ENCODE data around the gene RAB6B. TPM values are rescaled to one million over a fixed set of nuclear protein-coding genes. Genes with fewer than 3 reads are reported as not detected.

Gene RAB6B
- total RNA-seq, 1 experiment from 2014 or later: 0.86 TPM

DNA sequence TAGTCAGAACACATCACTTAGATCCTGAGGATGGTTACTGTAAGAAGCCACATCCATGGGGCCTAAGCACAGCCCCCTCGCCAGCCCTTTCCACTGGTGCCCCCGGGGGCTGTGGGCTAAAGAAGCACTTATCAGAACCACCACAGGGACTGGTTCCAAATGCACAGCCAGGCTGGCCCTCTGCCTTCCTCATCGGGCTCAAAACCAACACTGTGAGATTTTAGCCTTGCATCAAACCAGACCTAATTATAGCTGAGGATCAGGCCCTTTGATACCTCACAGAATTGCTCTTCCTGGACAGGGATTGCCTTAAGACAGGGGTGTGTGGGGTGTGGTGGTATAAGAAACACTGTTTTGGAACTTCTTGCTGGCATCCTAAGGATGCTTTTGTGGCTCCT is 66.4 kb downstream of the RAB6B start:
- no peaks in the 10 kb centered on the region for H3K4me1 ChIP-seq (ENCODE audit: insufficient read depth, low read length, poor library complexity, severe bottlenecking)
- no peak overlapping the region for H3K27ac ChIP-seq (ENCODE audit: low read depth, low read length, poor library complexity, severe bottlenecking)
- H3K9me3 ChIP-seq (ENCODE audit: low read depth, low read length, poor library complexity, severe bottlenecking): no peaks in the 10 kb centered on the region
- BruUV-seq (replicated peaks): no TSS peak
- H3K27me3 ChIP-seq (replicated peaks; ENCODE audit: insufficient read depth, low read depth, low read length, poor library complexity): no peaks in the 10 kb centered on the region
- ChIA-PET POLR2A (ENCODE audit: low non-redundant PET) (no interaction called here), CTCF (no interaction called here)
- intact Hi-C loops (cut with micrococcal nuclease; ENCODE audit: unreplicated experiment): no loop called here
- TF ChIP-seq EZH2 (IDR thresholded peaks at IDR 0.05; ENCODE audit: borderline replicate concordance, low read depth, low read length, poor library complexity, severe bottlenecking): no peak
- TF ChIP-seq, protein P1, sequence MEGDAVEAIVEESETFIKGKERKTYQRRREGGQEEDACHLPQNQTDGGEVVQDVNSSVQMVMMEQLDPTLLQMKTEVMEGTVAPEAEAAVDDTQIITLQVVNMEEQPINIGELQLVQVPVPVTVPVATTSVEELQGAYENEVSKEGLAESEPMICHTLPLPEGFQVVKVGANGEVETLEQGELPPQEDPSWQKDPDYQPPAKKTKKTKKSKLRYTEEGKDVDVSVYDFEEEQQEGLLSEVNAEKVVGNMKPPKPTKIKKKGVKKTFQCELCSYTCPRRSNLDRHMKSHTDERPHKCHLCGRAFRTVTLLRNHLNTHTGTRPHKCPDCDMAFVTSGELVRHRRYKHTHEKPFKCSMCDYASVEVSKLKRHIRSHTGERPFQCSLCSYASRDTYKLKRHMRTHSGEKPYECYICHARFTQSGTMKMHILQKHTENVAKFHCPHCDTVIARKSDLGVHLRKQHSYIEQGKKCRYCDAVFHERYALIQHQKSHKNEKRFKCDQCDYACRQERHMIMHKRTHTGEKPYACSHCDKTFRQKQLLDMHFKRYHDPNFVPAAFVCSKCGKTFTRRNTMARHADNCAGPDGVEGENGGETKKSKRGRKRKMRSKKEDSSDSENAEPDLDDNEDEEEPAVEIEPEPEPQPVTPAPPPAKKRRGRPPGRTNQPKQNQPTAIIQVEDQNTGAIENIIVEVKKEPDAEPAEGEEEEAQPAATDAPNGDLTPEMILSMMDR (conservative IDR thresholded peaks at IDR 0.05; ENCODE audit: low read depth, low read length): no peak
- no peak for DNase-seq (ENCODE audit: low spot score)
- H3K4me3 ChIP-seq (ENCODE audit: low read depth, low read length, poor library complexity, severe bottlenecking): no peak overlapping the region
- H3K36me3 ChIP-seq (ENCODE audit: insufficient read depth, low read length, poor library complexity, severe bottlenecking): no peaks in the 10 kb centered on the region

DNA sequence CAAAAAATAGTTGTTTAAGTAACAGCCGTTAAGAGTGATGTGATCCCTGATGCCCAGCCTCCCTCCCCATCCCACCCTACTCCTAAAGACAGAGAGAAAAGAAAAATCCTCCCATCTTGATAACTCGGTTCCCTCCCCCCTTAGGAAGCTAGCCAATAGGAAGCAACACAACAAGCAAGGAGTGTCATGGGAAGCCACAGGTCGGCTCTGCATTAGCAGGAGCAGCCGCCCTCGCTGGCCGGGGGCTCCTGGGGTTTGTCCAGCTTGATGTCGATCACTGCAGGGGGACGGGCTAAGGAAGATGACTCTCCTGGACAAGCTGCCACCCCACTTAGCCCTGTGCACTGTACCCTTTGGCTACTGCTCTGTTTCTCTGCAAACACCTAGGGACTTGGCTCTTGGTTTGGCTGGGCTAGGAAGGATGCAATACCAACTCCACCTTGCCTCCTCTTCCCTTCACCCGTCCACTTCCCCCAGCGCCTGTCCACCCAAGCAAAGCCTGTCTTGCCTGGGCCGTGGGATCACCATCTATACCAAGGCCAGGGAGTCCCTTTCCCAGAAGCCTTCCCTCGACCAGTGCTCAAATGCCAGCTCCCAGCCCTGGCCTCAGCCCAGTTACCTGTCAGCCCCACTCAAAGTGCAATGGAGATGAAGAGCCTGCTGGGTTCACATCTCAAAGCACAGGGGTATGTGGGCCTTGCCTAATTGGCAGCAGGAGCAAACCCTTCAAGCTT is 66.9 kb downstream of the RAB6B start:
- Histone ChIP-seq H3K27me3 (replicated peaks; ENCODE audit: insufficient read depth, low read depth, low read length, poor library complexity) (no peaks in the 10 kb centered on the region), H3K4me1 (ENCODE audit: insufficient read depth, low read length, poor library complexity, severe bottlenecking) (no peaks in the 10 kb centered on the region), H3K36me3 (ENCODE audit: insufficient read depth, low read length, poor library complexity, severe bottlenecking) (no peaks in the 10 kb centered on the region), H3K4me3 (ENCODE audit: low read depth, low read length, poor library complexity, severe bottlenecking) (no peak overlapping the region), H3K27ac (ENCODE audit: low read depth, low read length, poor library complexity, severe bottlenecking) (no peak overlapping the region), H3K9me3 (ENCODE audit: low read depth, low read length, poor library complexity, severe bottlenecking) (no peaks in the 10 kb centered on the region)
- ChIA-PET CTCF (no interaction called here), POLR2A (ENCODE audit: low non-redundant PET) (no interaction called here)
- intact Hi-C loops (cut with micrococcal nuclease; ENCODE audit: unreplicated experiment): no loop called here
- no peak for TF ChIP-seq EZH2 (IDR thresholded peaks at IDR 0.05; ENCODE audit: borderline replicate concordance, low read depth, low read length, poor library complexity, severe bottlenecking)
- TF ChIP-seq, protein P1 (conservative IDR thresholded peaks at IDR 0.05; ENCODE audit: low read depth, low read length): no peak
- no peak for DNase-seq (ENCODE audit: low spot score)
- no TSS peak for BruUV-seq (replicated peaks)

DNA sequence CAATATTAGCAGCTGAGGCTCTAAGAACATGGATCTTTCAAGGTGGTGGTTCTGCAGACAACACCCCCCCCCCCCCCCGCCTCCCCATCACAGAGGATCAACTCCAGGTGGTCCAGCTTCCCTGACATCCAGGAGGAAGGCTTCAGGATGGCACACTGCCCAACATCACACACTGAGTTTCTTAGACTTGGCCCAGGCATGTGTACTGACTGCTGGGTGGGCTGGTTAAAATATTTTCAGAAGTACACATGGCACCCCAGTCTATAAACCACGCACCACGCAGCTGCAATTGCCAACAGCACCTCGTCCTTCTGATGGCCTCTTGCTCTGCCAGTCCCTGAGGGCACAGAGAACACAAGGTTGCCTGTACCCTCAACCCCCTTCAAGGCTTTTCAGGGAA is 68.0 kb downstream of the RAB6B start:
- H3K36me3 ChIP-seq (ENCODE audit: insufficient read depth, low read length, poor library complexity, severe bottlenecking): no peaks in the 10 kb centered on the region
- no peaks in the 10 kb centered on the region for H3K4me1 ChIP-seq (ENCODE audit: insufficient read depth, low read length, poor library complexity, severe bottlenecking)
- no peak for DNase-seq (ENCODE audit: low spot score)
- CTCF ChIA-PET: no interaction called here
- BruUV-seq (replicated peaks): no TSS peak
- POLR2A ChIA-PET (ENCODE audit: low non-redundant PET): no interaction called here
- no peak overlapping the region for H3K27ac ChIP-seq (ENCODE audit: low read depth, low read length, poor library complexity, severe bottlenecking)
- intact Hi-C loops (cut with micrococcal nuclease; ENCODE audit: unreplicated experiment): no loop called here
- no peaks in the 10 kb centered on the region for H3K27me3 ChIP-seq (replicated peaks; ENCODE audit: insufficient read depth, low read depth, low read length, poor library complexity)
- no peak overlapping the region for H3K4me3 ChIP-seq (ENCODE audit: low read depth, low read length, poor library complexity, severe bottlenecking)
- H3K9me3 ChIP-seq (ENCODE audit: low read depth, low read length, poor library complexity, severe bottlenecking): no peaks in the 10 kb centered on the region
- TF ChIP-seq, protein P1 (conservative IDR thresholded peaks at IDR 0.05; ENCODE audit: low read depth, low read length): no peak
- TF ChIP-seq EZH2 (IDR thresholded peaks at IDR 0.05; ENCODE audit: borderline replicate concordance, low read depth, low read length, poor library complexity, severe bottlenecking): no peak
